ENCODE measurements around the gene CR1. TPM values are rescaled to one million over a fixed set of nuclear protein-coding genes. Genes with fewer than 3 reads are reported as not detected.

CR1 gene
- total RNA-seq, 1 experiment from 2014 or later, result 0.13 TPM

DNA sequence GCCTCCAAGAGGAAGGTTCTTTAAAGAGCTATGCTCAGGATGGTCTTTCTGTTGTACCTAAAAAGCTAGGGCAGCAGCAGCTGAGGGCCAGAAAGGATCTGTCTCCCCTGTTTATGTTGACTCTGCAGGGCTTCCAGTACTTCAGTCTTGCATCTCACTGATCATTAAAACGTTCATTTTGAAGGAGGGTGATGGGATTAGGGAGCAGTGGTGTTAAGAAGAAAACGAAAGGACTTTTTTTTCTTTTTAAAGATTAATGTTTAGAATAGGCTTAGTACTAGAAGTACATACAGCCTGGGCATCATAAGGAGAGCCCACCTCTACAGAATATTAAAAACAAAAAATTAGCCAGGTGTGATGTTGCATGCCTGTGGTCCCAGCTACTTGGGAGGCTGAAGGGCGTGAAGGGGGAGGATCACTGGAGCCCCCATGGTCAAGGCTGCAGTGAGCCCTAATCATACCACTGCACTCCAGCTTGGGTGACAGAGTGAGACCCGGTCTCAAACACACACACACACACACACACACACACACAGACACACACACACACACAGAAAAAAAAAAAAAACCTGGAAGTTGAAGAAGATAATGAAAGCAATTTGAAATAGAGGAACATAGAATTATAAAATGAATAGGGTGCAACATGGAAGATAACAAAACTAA, 151.8 kb downstream of the CR1 start (continued):
- TF ChIP-seq, protein P1, sequence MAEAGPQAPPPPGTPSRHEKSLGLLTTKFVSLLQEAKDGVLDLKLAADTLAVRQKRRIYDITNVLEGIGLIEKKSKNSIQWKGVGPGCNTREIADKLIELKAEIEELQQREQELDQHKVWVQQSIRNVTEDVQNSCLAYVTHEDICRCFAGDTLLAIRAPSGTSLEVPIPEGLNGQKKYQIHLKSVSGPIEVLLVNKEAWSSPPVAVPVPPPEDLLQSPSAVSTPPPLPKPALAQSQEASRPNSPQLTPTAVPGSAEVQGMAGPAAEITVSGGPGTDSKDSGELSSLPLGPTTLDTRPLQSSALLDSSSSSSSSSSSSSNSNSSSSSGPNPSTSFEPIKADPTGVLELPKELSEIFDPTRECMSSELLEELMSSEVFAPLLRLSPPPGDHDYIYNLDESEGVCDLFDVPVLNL (CRISPR knock-in tag; IDR thresholded peaks at IDR 0.05; ENCODE audit: borderline replicate concordance, low read depth), result no peak
- no peak for TF ChIP-seq ZNF317 (CRISPR knock-in tag; IDR thresholded peaks at IDR 0.05; ENCODE audit: borderline replicate concordance, low read depth)
- TF ChIP-seq, protein P2, sequence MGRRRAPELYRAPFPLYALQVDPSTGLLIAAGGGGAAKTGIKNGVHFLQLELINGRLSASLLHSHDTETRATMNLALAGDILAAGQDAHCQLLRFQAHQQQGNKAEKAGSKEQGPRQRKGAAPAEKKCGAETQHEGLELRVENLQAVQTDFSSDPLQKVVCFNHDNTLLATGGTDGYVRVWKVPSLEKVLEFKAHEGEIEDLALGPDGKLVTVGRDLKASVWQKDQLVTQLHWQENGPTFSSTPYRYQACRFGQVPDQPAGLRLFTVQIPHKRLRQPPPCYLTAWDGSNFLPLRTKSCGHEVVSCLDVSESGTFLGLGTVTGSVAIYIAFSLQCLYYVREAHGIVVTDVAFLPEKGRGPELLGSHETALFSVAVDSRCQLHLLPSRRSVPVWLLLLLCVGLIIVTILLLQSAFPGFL (CRISPR knock-in tag; IDR thresholded peaks at IDR 0.05; ENCODE audit: borderline replicate concordance), result no peak
- TF ChIP-seq SP1 (CRISPR knock-in tag; conservative IDR thresholded peaks at IDR 0.05), result no peak

DNA sequence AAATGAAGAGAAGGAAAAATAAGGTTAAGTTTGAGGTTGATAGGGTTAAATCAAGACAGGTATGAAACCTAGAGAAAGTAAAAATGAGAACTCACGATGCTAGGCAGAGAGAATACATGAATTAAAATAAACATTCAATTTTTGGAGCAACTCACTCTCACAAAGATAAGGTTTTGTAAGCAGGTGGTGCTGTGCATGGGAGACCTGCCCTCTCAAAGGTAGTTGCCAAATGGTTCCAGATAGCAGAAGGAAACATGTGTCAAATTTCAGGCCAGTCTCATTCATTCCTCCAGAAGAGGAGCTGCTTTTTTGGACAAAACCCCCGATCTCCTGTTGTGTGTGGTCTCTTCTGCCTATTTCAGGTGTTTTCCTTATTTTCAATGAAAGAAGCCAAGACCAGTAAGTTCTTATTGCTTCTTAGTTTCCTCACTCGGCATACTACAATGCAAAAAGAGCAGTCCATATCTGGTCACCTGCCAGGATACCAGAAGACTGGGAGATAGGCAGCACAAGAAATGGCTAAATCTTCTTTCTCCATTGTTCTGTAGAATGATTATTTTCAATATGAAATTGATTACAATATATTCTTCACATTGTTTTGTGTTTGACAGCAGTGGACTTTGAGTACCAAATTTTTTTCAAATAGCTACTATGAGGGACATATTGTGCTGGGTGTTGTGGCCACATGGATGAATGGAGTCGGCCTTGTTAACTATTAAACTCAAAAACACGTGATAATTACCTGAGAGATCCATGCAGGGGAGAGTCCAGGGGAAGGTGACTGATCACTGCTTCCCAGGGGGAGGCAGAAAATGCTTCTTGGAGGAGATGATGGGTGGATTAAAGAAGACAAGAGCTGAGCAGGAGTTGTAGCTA, 152.6 kb downstream of the CR1 start:
- CTCF ChIA-PET, result interaction anchor here (0.5 to 2.3 kb wide), 4 partner anchors 24 to 323 kb away, joined by 3 to 15 read pairs (median 6); no protein-coding TSS in a partner anchor
- Mint-ChIP-seq H3K9me3 (no peaks in the 10 kb centered on the region), H3K27ac (no peak overlapping the region), H3K27me3 (ENCODE audit: low read depth) (peaks cover 10% of the 10 kb centered on the region), H3K4me3 (no peak overlapping the region), H3K4me1 (peaks cover 57% of the 10 kb centered on the region), H3K36me3 (no peaks in the 10 kb centered on the region)
- ATAC-seq (no peak), DNase-seq (ENCODE audit: low spot score) (no peak)
- TF ChIP-seq SMAD4 (CRISPR knock-in tag; IDR thresholded peaks at IDR 0.05) (no peak), ZNF121 (CRISPR knock-in tag; IDR thresholded peaks at IDR 0.05) (no peak), ZNF317 (CRISPR knock-in tag; IDR thresholded peaks at IDR 0.05; ENCODE audit: borderline replicate concordance, low read depth) (no peak), KAT7 (CRISPR knock-in tag; IDR thresholded peaks at IDR 0.05; ENCODE audit: borderline replicate concordance) (no peak), GRHL2 (CRISPR knock-in tag; IDR thresholded peaks at IDR 0.05; ENCODE audit: insufficient replicate concordance, severe bottlenecking) (no peak)
- TF ChIP-seq, protein P3, sequence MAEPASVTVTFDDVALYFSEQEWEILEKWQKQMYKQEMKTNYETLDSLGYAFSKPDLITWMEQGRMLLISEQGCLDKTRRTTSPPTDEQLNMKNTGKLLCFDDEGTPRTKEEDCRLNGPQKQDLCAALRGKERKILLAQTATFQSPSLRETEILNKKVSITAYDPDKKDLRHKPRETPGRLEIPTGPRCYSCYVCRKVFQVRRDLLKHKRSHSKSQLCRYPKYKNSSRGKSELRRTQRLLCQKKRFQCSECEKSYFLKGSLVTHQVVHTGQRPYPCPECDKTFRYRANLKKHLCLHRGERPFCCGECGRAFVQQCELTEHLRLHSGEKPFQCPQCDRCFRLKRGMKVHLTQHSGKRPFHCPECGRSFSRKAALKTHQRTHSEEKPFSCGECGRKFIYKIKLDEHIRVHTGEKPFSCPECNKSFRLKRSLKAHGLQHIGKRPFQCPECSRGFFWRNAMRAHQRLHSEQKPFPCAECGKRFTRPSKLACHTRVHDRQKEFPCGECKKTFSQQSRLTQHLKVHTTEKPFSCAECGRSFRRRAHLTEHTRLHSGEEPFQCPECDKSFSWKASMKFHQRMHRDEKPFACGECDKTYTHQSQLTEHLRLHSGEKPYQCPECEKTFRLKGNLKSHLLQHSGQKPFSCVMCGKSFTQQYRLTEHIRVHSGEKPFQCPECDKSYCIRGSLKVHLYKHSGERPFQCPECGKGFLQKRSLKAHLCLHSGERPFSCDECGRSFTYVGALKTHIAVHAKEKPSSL (CRISPR knock-in tag; conservative IDR thresholded peaks at IDR 0.05), result no peak
- POLR2A ChIA-PET, result interaction anchor here (0.6 kb wide), 1 partner anchor 16 kb away, joined by 3 read pairs; no protein-coding TSS in a partner anchor

DNA sequence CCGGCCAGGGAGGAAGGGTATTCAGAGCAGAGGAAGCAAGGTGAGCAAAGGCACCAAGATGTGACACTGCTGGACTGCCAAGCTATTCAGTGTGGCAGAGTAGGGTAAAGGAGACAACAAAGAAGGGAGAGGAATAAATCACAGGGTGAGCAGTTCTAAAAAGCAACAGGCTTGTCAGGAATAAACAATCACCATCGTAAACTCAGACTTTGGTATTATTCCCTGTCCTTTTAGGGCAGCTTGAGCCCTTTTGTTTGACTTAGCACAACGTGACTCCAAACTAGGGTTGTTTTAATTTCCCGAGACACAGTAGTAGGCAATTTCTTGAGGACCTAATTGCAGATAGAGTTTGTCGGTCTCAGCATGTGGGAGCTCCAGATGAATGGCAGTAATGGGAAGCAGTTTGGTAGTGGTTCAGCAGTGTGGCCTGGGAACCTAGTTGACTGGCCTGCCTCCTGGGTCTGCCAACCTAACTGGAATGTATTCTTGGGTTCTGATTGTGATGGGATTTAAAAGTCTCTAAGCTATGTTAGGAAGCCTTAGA, 153.3 kb downstream of the CR1 start:
- Mint-ChIP-seq H3K9me3 (no peaks in the 10 kb centered on the region), H3K4me1 (peaks cover 59% of the 10 kb centered on the region), H3K27ac (no peak overlapping the region), H3K4me3 (no peak overlapping the region), H3K27me3 (ENCODE audit: low read depth) (peaks cover 10% of the 10 kb centered on the region), H3K36me3 (no peaks in the 10 kb centered on the region)
- DNase-seq (ENCODE audit: low spot score), result no peak
- TF ChIP-seq CREM (CRISPR knock-in tag; IDR thresholded peaks at IDR 0.05) (no peak), GABPB1 (CRISPR knock-in tag; IDR thresholded peaks at IDR 0.05) (no peak)
- TF ChIP-seq, protein P4, sequence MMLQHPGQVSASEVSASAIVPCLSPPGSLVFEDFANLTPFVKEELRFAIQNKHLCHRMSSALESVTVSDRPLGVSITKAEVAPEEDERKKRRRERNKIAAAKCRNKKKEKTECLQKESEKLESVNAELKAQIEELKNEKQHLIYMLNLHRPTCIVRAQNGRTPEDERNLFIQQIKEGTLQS (CRISPR knock-in tag; conservative IDR thresholded peaks at IDR 0.05), result no peak
- POLR2A ChIA-PET, result no interaction called here
- CTCF ChIA-PET, result interaction anchor here (0.5 to 2.3 kb wide), 4 partner anchors 23 to 324 kb away, joined by 3 to 15 read pairs (median 6); no protein-coding TSS in a partner anchor
- peak; percentile 14; the same call in 1 of the 2 replicates for ATAC-seq

Data from WTC11 (cell line).